Measurements from ENCODE around the gene TMEM87B.
A peak's percentile ranks its signal among the peaks of the same experiment; 100 is the strongest.

Gene TMEM87B

GRCh38 chr2:112012556-112012955 lies 42.5 kb upstream of the TMEM87B start:
- DNase-seq (ENCODE audit: insufficient read length, low spot score) = no peak
- TF ChIP-seq, protein P1, sequence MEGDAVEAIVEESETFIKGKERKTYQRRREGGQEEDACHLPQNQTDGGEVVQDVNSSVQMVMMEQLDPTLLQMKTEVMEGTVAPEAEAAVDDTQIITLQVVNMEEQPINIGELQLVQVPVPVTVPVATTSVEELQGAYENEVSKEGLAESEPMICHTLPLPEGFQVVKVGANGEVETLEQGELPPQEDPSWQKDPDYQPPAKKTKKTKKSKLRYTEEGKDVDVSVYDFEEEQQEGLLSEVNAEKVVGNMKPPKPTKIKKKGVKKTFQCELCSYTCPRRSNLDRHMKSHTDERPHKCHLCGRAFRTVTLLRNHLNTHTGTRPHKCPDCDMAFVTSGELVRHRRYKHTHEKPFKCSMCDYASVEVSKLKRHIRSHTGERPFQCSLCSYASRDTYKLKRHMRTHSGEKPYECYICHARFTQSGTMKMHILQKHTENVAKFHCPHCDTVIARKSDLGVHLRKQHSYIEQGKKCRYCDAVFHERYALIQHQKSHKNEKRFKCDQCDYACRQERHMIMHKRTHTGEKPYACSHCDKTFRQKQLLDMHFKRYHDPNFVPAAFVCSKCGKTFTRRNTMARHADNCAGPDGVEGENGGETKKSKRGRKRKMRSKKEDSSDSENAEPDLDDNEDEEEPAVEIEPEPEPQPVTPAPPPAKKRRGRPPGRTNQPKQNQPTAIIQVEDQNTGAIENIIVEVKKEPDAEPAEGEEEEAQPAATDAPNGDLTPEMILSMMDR (IDR thresholded peaks at IDR 0.05; ENCODE audit: insufficient read depth, missing control alignments) = no peak
- FAIRE-seq = no peak

GRCh38 chr2:112018846-112019245 lies 36.2 kb upstream of the TMEM87B start:
- TF ChIP-seq, protein P1 (IDR thresholded peaks at IDR 0.05; ENCODE audit: insufficient read depth, missing control alignments) = no peak
- no peak for FAIRE-seq
- no peak for DNase-seq (ENCODE audit: insufficient read length, low spot score)

- TF ChIP-seq, protein P1 (IDR thresholded peaks at IDR 0.05; ENCODE audit: insufficient read depth, missing control alignments) = no peak
- FAIRE-seq (no peak), DNase-seq (ENCODE audit: insufficient read length, low spot score) (no peak)
These were observed 35.5 kb upstream of the TMEM87B start for GRCh38 chr2:112019569-112019982.

DNA sequence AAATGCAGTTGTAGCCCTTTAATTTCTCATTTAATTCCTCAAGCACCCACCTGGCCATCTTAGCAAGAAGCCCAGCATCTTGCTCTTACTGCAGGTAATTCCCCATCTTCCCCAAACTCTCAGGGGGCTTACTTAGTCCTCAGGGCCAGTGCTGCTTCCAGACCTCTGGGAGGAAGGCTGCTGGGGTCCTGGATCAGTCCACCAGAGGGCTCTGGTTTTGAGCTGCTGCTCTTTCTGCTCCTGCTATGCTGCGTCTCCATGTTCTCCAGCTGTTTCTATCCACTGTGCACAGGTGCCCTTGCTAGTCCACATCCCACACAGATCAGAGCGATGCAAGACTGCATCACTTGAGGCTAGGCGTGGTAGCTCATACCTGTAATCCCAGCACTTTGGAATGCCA lies 34.5 kb upstream of the TMEM87B start:
- DNase-seq (ENCODE audit: insufficient read length, low spot score) (no peak), FAIRE-seq (no peak)
- TF ChIP-seq, protein P1 (IDR thresholded peaks at IDR 0.05; ENCODE audit: insufficient read depth, missing control alignments) = peak; percentile 7

GRCh38 chr2:112021290-112021689 lies 33.8 kb upstream of the TMEM87B start:
- FAIRE-seq (no peak), DNase-seq (ENCODE audit: insufficient read length, low spot score) (no peak)
- TF ChIP-seq, protein P1 (IDR thresholded peaks at IDR 0.05; ENCODE audit: insufficient read depth, missing control alignments) = no peak

- no peak for DNase-seq (ENCODE audit: insufficient read length, low spot score)
- TF ChIP-seq, protein P1 (IDR thresholded peaks at IDR 0.05; ENCODE audit: insufficient read depth, missing control alignments) = no peak
- no peak for FAIRE-seq
These were observed 33.3 kb upstream of the TMEM87B start for GRCh38 chr2:112021781-112022231.

GRCh38 chr2:112023707-112024106 lies 31.4 kb upstream of the TMEM87B start:
- FAIRE-seq = no peak
- TF ChIP-seq, protein P1 (IDR thresholded peaks at IDR 0.05; ENCODE audit: insufficient read depth, missing control alignments) = no peak
- DNase-seq (ENCODE audit: insufficient read length, low spot score) = no peak

All from D721Med (cell line).